Activated T-cell treated with anti-CD3 and anti-CD28 coated beads for 24 hours (primary cell): ENCODE results near the gene IST1.

ENCODE experiments used
- DNase-seq: peaks from one replicate; pipeline ENCODE4 v3.0.0-alpha.2; 2020; ENCODE audit warnings: low read depth

Gene IST1

DNA sequence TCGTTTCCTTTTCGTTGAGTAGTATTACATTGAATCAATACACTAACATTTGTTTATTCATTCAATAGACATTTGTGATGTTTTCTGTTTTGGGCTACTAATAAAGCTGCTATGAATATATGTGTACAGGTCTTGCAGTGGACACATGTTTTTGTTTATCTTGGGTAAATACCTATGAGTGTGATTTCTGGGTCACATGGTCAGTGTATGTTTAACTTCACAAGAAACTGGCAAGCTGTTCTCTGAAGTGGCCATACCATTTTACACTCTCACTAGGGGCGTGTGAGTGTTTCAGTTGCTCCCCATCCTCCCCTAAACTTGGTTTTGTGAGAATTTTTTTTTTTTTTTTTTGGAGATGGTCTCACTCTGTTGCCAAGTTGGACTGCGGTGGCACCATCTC lies 69.9 kb downstream of the IST1 start:
- DNase-seq: no peak

- no peak for DNase-seq
These were observed 71.6 kb downstream of the IST1 start for GRCh38 chr16:71966932-71967331.

GRCh38 chr16:71969353-71969752 lies 74.0 kb downstream of the IST1 start:
- DNase-seq: no peak

DNA sequence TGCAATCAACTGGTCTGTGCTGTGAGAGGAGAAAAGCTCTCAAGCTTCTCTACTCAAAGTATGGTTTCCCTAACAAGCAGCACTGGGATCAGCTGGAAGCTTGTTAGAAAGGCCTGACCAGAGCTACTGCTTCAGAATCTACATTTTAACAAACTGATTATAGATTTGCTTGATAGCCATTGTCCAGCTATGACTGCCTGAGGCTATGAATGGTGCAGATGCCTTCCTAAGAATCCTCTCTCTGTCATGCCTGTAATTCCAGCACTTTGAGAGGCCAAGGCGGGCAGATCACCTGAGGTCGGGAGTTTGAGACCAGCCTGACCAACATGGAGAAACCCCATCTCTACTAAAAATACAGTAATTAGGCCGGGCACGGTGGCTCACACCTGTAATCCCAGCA lies 76.2 kb downstream of the IST1 start:
- DNase-seq: no peak

DNA sequence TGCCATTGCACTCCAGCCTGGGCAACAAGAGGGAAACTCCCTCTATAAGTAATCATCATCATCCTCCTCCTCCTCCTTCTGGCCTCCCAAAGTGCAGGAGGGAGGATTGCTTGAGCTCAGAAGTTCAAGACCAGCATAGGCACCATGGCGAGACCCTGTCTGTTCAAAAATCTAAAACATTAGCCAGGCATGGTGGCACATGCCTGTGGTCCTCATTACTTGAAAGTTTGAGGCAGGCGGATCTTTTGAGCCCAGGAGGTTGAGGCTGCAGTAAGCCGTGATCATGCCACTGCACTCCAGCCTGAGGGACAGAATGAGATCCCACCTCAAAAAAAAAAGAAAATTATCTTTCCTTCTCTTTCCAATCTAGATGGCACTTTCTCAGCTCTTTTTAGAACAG lies 77.0 kb downstream of the IST1 start:
- DNase-seq: no peak

DNA sequence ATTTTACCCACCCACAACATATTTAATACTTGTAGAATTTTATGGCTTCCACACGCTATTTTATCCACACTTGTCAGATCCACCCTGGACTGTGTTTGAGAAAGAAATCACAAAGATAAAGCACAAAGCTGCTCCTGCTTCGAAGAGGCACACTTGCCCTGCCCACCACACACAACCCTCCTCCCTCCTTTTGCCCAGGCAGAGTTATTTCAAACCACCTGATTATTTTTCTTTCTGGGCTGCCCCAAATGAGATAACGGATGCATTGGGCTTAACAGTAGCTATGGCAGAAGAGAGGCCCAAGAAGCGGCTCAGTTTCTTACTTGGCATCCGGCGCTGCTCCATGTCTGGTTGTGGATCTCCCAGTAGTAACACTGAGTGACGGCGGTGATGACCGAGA lies 77.7 kb downstream of the IST1 start:
- DNase-seq: no peak

DNA sequence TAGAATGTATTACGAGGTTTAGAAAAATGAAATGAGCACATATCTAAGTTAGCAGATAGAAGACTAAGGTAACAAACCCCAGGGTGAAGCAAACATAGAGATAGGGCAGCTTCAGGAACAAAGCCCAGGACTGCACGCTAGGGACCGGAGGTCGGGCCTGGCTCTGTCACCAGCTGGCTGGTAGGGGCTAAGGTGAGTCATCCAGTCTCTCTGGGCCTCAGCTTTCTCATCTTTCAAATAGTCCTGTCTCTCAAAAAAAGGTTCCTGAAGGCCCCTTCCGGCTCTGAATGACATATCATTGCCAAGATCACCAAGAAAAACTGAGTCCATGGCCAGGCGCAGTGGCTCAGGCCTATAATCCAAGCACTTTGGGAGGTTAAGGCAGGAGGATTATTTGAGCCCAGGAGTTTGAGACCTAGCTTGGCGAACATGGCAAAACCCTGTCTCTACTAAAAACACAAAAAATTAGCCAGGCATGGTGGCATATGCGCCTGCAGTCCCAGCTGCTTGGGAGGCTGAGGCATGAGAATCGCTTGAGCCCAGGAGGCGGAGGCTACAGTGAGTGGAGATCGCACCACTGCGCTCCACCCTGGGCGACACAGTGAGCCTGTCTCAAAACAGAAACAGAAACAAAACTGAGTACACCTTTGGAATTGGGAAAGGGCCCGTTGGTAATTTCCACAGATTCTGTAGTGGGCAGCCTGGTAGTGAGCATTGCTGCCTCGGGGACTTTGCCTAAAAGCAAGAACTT lies 78.9 kb downstream of the IST1 start:
- no peak for DNase-seq
